ENCODE measurements around the gene ENDOG. TPM values are rescaled to one million over a fixed set of nuclear protein-coding genes. Genes with fewer than 3 reads are reported as not detected.

ENDOG gene
- total and polyA plus RNA-seq, 12 donors: 40.9 to 98.8 (median 52.2) TPM

DNA sequence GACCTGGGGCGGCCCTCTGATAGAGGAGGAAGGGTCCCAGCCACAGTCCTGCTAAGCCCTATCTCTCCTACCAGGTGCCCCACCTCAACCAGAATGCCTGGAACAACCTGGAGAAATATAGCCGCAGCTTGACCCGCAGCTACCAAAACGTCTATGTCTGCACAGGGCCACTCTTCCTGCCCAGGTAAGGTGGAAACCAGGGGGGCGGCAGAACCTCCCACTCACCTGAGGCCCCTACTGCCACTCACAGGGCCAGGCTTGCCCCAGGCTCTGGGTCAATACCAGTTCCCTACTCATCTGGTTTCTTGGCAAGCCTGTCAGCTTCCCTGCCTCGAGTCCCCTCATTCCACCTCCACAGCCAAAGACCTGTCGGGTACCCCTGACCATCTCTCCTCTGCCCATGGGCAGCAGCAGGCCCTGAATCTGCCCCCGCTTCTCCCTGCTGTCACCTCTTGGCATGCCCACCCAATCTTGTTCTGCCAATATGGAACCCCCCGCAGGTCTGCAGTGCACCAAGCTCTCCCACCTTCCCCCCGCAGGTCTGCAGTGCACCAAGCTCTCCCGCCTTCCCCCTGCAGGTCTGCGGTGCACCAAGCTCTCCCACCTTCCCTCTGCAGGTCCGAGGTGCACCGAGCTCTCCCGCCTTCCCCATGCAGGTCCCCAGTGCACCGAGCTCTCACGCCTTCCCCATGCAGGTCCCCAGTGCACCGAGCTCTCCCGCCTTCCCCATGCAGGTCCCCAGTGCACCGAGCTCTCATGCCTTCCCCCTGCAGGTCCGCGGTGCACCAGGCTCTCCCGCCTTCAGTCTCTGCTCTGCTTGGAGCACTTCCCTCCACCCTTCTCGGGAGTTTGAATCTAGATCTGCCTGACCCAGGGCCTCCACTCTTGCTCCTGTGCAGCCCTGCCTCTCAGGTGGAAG lies 2.6 kb downstream of the ENDOG start:
- Histone ChIP-seq H3K4me3 (no peak overlapping the region), H3K4me1 (peaks cover 6 to 22% (median 16%) of the 10 kb centered on the region in 9 donors), H3K27ac (peak overlapping the region in 2 of 10 donors; percentile 14 to 43), H3K27me3 (no peaks in the 10 kb centered on the region), H3K9me3 (no peaks in the 10 kb centered on the region), H3K36me3 (peaks cover 0 to 51% (median 19%) of the 10 kb centered on the region in 9 donors)
- TF ChIP-seq, protein P1, sequence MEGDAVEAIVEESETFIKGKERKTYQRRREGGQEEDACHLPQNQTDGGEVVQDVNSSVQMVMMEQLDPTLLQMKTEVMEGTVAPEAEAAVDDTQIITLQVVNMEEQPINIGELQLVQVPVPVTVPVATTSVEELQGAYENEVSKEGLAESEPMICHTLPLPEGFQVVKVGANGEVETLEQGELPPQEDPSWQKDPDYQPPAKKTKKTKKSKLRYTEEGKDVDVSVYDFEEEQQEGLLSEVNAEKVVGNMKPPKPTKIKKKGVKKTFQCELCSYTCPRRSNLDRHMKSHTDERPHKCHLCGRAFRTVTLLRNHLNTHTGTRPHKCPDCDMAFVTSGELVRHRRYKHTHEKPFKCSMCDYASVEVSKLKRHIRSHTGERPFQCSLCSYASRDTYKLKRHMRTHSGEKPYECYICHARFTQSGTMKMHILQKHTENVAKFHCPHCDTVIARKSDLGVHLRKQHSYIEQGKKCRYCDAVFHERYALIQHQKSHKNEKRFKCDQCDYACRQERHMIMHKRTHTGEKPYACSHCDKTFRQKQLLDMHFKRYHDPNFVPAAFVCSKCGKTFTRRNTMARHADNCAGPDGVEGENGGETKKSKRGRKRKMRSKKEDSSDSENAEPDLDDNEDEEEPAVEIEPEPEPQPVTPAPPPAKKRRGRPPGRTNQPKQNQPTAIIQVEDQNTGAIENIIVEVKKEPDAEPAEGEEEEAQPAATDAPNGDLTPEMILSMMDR (IDR thresholded peaks at IDR 0.05): no peak
- ATAC-seq: no peak
- 87 to 88% methylated on average over 24 of the region's 24 CpGs for WGBS, 2 donors
- no peak for DNase-seq
- intact Hi-C loops (cut with DNase I): no loop called here

DNA sequence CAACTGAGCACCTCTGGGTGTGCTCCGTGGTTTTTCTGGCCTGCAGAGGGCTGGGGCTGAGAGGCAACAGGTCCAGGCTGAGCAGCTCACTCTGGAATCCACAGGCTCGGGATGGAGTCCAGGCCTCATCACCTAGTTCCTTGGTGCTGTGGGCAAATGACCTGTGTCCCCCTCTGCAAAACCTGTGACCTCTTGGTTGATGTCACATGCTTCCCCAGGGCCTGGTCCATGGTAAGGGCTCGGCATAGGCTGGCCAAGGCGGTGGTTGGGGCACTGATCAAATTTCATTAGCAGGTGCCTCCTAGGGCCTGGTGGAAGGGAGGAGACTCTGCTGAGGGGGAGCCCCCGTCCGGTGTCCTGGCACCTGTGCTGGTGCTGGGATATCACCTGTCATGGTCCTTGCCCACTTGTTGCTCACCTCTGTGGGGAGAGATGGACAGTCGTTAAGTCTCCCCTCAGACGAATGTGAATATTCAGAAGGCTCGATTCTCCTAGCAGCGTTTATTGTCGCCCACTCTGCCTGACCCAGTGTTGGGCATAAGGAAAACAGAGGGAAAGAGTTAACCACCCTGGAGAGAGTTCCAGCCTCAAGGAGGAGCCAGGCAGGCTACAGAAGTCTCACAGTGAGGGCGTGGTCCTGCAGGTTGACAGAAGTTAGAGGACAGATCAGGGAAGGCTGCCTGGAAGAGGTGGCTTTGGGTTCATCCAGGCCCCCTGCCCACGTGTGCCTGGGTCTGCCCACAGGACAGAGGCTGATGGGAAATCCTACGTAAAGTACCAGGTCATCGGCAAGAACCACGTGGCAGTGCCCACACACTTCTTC lies 3.5 kb downstream of the ENDOG start:
- 89 to 91% methylated on average over 16 of the region's 16 CpGs for WGBS, 2 donors
- Histone ChIP-seq H3K4me3 (no peak overlapping the region), H3K9me3 (no peaks in the 10 kb centered on the region), H3K36me3 (peaks cover 0 to 59% (median 20%) of the 10 kb centered on the region in 9 donors), H3K27ac (no peak overlapping the region), H3K4me1 (peaks cover 6 to 22% (median 16%) of the 10 kb centered on the region in 9 donors), H3K27me3 (no peaks in the 10 kb centered on the region)
- TF ChIP-seq, protein P1 (IDR thresholded peaks at IDR 0.05): no peak
- ATAC-seq (no peak), DNase-seq (no peak)
- intact Hi-C loops (cut with DNase I): no loop called here

- intact Hi-C loops (cut with DNase I): no loop called here
- Histone ChIP-seq H3K4me1 (peaks cover 6 to 22% (median 16%) of the 10 kb centered on the region in 9 donors), H3K27me3 (no peaks in the 10 kb centered on the region), H3K9me3 (no peaks in the 10 kb centered on the region), H3K4me3 (no peak overlapping the region), H3K36me3 (peaks cover 0 to 67% (median 20%) of the 10 kb centered on the region in 9 donors), H3K27ac (no peak overlapping the region)
- ATAC-seq (no peak), DNase-seq (no peak)
- WGBS, 2 donors: 91 to 93% methylated on average over 22 of the region's 22 CpGs
- TF ChIP-seq, protein P1 (IDR thresholded peaks at IDR 0.05): no peak
Measured at GRCh38 chr9:128822407-128823042, 4.2 kb downstream of the ENDOG start.

- H3K4me3 ChIP-seq: no peak overlapping the region
- H3K4me1 ChIP-seq: peaks cover 6 to 31% (median 19%) of the 10 kb centered on the region in 9 donors
- intact Hi-C loops (cut with DNase I): no loop called here
- H3K9me3 ChIP-seq: no peaks in the 10 kb centered on the region
- TF ChIP-seq, protein P1 (IDR thresholded peaks at IDR 0.05): no peak
- 89 to 90% methylated on average over 19 of the region's 19 CpGs for WGBS, 2 donors
- DNase-seq: no peak
- H3K27ac ChIP-seq: no peak overlapping the region
- H3K27me3 ChIP-seq: no peaks in the 10 kb centered on the region
- ATAC-seq: no peak
- peaks cover 0 to 76% (median 20%) of the 10 kb centered on the region in 9 donors for H3K36me3 ChIP-seq
Measured at GRCh38 chr9:128823362-128823902, 5.1 kb downstream of the ENDOG start.

Data from heart right ventricle (tissue), 16 donors.